HG03108 (cell line): ENCODE measurements around the gene HPS6.
A peak's percentile ranks its signal among the peaks of the same experiment; 100 is the strongest.
"Not testable (repeated sequence)": the region's sequence is repeated elsewhere in the genome, so short reads cannot be mapped to it uniquely, and the experiment has no call there.

Experiments used
- ATAC-seq: cut with Tn5 transposase; IDR thresholded peaks from one replicate; pipeline ENCODE4 v1.9.1; 2021; ENCODE audit warnings: moderate library complexity; ENCODE audit not compliant: unreplicated experiment

The HPS6 gene

DNA sequence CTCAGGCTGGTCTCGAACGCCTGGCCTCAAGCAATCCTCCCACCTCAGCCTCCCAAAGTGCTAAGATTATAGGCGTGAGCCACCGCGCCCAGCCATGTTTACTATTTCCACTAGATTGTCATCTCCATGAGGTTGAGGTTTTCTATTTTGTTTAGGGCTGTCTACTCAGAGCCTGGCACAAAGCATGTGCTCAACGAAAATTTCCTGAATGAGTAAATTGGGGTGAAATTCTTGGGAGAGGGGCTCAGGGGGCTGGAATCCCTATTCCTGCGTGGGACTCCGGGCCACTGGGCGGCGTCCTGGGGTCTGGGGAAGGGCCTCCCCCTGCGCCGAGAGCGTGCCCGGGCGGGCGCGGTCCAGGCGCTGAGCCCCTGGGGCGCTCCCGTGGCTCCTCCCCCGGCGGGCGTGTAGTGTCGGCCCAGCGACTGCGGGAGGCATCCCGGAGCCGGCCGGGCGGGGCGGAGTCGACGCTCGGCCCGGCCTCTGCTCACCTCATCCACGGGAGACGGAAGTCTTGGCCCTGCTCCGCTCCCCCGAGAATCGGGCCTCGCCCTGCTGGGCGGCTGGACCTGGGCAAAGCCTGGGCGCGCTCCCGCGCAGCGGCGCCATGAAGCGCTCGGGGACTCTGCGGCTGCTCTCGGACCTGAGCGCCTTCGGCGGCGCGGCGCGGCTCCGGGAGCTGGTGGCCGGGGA is at the start of gene HPS6:
HPS6 (plus strand) TSS at position 482 of the 693 bp plus-strand sequence; CDS start at position 608, 126 bp downstream.
- peak; percentile 93 for ATAC-seq

DNA sequence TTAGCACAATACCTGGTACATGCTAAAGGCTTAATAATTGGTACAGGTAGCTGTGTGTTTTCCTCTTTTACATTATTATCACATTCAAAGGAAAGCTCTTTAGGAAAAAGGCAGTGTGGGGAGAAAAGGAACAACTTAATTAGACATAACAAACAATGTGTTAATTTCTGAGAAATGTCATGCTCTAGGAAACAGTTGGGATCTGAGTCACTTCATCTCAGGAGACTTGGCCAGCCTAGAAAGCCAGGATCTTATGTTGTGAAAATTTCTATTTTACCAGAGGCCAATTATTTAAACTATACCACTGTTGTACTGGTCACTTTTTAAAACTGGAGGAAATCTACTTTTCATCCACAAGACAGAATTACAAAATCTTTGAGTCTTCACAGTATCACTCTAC is 48.7 kb upstream of the HPS6 start:
- ATAC-seq = no peak

DNA sequence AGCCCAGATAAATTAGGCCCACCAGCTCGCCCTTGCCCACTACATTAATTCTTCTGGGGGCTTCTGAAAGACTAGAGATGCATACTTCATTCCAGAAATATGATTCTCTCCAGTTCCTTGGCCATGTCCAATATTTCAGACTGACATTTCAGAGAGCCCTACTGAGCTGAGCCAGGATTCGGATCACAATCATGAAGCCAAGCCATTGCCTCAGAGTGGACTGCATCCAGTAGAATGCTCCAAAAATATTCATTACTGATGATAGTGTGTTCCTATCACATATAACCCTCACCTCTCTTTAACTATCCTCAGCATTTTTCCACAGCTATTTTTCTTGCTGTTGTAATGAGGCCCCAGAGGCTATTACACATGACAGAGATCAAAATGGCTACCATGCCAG is 47.9 kb upstream of the HPS6 start:
- ATAC-seq = no peak

DNA sequence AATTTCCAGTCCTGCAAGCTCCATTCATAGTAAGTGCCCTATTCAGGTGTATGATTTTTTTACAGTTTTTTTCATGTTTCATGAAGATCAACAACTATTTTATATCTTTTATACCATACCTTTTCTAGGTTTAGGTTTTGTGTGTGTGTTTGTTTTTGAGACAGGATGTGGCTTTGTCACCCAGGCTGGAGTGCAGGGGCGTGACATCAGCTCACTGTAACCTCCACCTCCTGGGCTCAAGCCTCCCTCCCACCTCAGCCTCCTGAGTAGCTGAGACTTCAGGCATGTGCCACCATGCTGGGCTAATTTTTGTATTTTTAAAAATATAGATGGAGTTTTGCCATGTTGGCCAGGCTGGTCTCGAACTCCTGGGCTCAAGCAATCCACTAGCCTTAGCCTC is 44.2 kb upstream of the HPS6 start:
- ATAC-seq = no peak

DNA sequence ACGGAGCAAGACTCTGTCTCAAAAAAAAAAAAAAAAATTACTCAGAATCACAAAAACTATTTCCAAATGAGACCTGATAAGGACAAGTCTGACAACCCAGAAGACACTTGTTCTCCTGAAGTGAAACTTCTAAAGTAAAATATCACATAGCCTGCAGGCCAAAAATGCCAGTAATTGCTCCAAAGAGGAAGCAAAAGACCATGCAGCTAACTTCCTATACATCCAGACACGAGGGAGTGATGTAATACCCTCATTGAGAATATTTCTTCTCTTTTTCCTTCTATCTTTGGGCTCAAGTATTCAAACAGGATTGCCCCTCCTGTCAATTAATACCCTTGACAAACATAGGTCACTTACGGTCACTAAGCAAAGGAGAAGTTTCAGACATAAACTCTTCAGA is 40.4 kb upstream of the HPS6 start:
- ATAC-seq = no peak

DNA sequence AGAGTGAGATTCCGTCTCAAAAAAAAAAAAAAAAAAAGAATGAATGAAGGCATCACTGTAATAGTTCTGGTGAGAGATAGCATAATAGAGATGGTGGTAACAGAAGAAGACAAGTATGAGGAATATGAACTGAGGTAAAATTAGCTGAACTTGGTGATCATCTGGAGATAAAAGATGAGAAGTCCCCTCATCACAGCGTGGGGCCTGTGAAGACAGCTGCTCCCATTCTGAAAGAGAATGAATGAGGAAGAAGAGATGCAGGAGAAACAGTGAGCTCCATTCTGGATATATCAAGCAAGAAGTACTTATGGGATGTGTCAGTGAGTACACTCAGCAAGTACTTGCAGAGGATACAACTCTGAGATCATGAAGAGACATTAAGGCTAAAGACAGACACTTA is 37.9 kb upstream of the HPS6 start:
- ATAC-seq = no peak

DNA sequence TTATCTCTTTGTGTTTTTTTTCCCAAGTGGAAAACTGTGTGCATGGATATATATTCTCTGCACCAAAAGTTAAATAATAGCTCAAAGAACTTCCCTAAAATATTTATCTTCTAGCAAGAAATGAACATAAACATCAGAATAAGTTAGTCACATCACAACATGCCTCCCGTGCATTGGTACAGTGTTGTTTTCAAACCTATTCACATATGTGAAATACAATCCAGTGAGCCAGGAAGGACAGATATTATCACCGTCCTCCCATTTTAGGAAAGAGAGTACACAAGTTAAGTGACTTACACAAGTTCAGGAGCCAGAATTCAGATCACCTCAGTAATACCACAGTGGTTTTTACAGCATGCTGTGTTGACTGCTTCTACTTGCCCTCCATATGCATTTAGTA is 31.4 kb upstream of the HPS6 start:
- no peak for ATAC-seq

DNA sequence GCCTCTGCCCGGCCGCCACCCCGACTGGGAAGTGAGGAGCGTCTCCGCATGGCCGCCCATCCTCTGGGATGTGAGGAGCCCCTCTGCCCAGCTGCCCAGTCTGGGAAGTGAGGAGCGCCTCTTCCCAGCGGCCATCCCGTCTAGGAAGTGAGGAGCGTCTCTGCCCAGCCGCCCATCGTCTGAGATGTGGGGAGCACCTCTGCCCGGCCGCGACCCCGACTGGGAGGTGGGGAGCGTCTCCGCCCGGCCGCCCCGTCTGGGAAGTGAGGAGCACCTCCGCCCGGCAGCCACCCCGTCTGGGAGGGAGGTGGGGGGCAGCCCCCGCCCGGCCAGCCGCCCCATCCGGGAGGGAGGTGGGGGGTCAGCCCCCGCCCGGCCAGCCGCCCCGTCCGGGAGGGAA is 29.3 kb upstream of the HPS6 start:
- not testable (repeated sequence) for ATAC-seq

DNA sequence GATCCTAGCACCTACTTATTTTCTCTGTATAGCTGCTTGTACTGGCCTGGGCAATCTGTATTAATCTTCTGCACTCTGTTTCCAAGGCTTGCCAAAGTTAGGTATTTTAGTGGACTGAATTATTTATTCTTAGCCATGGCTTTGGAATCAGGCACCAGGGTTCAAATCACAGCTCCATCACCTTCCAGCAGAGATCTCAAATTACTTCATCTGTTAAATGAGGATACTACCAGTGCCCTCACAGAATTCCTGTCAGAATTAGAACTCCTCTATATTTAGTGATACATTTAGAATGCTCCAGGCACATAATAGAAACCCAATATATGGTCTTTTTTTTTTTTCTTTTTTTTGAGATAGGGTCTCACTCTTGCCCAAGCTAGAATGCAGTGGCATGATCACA is 26.7 kb upstream of the HPS6 start:
- ATAC-seq = no peak

DNA sequence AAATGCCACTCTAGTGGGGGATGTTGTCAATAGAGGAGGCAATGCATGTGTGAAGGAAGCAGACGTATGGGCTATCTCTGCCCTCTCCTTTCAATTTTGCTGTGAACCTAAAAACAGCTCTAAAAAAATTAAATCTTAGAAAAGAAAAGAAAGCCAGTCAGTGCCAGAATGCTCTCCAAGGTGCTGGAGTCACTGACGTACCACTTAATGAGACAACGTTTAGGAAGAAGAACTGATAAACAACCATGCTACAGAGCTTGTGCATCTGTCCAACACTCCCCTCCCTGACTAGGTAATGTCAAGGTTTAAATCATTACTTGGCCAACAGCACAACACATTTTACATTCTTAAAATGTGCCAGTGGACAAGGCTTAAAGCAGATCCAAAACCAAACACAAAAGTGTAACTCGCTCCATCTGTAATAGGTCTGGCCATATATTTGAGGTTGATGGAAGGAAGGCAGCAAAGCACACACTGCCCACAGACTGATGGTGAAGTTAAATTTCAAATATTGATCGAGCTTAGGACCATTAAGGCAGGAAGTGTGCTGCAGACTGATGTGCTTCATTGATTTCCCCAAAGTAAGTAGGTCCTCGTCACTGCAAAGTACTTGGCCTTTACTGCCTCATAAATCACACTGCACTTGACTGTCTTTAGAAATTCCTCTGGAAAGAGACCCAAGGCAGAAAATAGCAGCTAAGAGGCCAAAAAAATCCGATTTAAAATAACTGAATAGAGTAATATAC is 24.7 kb upstream of the HPS6 start:
- no peak for ATAC-seq

DNA sequence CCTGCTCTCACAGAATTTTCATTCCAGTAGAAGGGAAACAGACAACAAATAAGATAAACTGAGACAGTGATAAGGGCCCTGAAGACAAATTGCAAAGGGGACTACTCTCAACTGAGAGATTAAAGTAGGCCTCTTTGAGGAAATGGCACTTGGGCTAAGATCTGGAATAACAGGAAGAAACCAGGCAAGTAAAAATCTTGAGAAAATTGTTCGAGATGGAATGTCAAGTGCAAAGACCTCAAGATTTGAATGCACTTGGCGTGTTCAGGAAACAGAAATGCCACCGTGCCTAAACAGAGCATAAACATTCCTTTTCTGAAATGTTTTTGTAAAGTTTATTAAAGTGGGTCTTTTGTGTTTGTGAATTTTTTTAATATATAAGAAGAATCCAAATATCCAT is 19.9 kb upstream of the HPS6 start:
- ATAC-seq = no peak

DNA sequence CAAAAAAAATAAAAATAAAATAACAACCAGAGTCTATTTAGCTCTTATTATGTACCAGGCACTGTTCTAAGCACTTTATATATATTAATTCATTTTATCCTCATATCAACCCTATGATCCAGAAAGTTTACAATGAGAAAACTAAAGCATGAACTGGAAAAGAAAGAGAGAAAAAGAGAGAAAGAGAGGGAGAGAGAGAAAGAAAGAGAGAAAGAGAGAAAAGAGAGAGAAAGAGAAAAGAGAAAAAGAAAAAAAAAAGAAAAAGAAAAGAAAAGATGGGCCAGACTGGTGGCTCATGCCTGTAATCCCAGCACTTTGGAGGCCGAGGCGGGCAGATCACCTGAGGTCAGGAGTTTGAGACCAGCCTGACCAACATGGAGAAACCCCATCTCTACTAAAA is 19.1 kb upstream of the HPS6 start:
- no peak for ATAC-seq

DNA sequence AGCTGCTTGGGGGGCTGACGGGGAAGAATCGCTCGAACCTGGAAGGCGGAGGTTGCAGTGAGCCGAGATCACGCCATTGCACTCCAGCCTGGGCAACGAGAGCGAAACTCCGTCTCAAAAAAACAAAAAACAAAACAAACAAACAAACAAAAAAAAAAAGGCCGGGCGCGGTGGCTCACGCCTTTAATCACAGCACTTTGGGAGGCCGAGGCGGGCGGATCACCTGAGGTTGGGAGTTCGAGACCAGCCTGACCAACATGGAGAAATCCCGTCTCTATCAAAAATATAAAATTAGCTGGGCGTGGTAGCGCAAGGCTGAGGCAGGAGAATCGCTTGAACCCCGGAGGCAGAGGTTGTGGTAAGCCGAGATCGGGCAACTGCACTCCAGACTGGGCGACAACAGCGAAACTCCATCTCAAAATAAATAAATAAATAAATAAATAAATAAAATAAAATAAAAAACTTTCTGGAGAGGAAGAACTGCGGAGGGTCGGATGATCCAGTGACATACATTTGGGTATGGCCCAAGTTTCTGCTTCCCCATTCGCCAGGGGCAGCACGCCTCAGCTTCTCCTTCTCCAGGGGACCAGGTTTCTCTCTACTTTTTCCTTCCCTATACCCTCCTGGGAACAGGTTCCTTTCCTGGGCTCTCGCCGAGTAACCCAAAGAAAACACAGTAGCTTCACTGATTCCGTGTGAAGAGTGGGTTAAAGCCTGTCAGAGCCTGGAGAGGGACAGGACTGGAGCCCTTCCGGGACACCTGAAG is 10.1 kb upstream of the HPS6 start:
- ATAC-seq = not testable (repeated sequence)

DNA sequence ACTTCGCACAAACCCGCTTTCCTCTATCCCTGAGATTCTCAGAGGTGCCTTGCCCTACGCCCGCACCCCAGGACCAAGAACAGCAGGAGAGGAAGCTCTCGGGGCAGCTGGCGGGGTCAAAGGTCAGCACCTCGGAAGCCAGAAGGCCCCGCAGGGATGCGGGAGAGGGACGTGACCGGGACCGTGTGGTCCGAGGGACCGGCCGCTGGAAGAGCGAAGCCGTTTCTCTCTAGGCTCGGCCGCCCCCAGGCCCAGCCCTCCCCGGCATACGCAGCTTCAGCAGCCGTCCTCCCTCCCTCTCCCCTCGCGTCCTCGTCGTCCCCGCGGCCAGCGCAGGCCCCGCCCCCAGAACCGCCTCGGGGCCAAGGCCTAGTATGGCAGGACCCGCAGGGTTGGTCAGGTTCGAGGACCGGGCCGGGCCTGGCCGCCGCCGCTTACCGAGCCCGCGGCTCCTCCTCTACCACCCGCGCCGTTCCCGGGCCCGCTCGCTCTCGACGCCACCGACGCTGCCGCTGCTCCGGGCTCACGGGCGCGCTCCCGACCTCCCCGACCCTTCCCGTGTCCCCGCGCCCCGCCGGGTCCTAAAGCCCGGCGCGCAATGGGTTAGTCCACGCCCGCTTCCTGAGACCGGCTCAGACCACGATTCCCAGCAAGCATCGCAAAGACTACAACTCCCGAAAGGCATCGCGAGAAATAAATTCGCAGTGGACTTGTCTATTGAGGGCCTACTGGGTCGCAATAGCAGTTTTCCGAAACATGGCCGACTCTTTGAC is 9.3 kb upstream of the HPS6 start, which contains the start of gene ARMH3:
ARMH3 (minus strand) TSS at position 527 of the 773 bp plus-strand sequence. CDS start 16,059 bp downstream, outside the sequence.
- peak; percentile 93 for ATAC-seq

DNA sequence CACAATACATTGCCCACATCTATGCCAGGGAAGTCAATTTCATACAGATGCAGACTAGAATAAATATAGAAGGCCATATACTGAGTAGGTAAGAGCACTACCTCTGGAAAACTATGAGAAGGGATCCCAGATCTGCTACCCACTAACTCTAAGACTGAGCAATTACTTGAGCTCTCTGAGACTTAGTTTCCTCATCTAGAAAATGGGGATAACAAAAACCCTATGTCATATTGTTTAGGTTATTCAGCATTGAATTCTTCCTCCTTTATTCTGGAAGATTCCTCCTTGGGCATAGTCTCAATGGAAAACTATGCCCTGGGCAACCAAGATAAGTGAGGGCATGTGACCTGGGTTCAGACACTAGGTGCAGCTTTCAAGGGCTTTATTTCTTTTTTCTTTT is 5.2 kb upstream of the HPS6 start:
- ATAC-seq = no peak

DNA sequence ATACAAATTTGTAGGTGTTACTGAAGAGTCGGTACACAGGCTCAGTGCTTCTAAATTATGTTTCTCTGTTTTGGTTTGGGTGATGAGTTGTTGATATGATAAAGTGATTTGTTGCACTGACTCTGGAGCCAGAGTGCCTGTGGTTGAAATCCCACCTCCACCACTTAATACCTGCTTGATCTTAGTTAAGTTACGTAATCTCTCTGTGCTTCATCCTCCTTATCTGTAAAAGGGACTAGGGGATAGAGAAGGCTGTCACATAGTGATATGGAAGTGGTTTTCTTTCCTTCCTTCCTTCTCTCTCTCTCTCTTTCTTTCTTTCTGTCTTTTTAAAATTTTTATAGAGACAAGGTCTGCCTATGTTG is 664 bp upstream of the HPS6 start:
- no peak for ATAC-seq

DNA sequence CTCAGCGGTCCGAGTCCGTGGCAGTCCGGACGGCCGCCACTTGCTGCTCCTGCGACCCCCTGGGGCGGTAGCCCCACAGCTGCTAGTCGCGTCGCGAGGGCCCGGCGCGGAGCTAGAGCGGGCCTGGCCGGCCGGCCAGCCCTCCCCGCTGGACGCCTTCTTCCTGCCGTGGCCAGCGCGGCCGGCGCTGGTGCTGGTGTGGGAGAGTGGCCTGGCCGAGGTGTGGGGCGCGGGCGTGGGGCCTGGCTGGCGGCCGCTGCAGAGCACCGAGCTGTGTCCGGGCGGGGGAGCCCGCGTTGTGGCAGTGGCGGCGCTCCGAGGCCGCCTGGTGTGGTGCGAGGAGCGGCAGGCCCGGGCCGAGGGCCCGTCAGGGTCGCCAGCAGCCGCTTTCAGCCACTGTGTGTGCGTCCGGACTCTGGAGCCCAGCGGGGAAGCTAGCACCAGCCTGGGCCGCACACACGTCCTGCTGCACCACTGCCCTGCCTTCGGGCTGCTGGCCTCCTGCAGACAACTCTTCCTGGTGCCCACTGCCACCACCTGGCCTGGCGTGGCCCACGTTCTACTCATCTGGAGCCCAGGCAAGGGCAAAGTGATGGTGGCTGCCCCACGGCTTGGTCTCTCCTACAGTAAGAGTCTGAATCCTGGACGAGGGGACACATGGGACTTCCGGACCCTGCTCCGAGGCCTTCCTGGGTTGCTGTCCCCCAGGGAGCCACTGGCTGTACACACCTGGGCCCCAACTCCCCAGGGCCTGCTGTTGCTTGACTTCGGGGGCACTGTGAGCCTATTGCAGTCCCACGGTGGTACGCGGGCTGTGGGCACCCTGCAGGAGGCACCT is 631 bp downstream of the HPS6 start:
- ATAC-seq = peak; percentile 18

DNA sequence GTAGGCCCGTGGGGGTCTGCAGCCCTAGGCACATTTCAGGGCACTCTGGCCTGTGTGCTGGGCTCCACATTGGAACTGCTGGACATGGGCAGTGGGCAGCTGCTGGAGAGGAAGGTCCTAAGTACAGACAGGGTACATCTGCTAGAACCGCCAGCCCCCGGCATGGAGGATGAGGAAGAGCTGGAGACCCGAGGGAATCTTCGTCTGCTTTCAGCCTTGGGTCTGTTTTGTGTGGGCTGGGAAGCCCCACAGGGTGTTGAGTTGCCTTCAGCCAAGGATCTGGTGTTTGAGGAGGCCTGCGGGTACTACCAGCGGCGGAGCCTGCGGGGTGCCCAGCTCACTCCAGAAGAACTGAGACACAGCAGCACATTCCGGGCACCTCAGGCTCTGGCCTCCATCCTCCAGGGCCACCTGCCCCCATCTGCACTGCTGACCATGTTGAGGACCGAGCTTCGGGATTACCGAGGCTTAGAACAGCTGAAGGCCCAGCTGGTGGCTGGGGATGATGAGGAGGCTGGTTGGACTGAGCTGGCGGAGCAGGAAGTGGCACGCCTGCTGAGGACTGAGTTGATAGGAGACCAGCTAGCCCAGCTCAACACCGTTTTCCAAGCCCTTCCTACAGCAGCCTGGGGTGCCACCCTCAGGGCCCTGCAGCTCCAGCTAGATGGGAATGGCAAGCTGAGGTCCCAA is 1.4 kb downstream of the HPS6 start:
- no peak for ATAC-seq

DNA sequence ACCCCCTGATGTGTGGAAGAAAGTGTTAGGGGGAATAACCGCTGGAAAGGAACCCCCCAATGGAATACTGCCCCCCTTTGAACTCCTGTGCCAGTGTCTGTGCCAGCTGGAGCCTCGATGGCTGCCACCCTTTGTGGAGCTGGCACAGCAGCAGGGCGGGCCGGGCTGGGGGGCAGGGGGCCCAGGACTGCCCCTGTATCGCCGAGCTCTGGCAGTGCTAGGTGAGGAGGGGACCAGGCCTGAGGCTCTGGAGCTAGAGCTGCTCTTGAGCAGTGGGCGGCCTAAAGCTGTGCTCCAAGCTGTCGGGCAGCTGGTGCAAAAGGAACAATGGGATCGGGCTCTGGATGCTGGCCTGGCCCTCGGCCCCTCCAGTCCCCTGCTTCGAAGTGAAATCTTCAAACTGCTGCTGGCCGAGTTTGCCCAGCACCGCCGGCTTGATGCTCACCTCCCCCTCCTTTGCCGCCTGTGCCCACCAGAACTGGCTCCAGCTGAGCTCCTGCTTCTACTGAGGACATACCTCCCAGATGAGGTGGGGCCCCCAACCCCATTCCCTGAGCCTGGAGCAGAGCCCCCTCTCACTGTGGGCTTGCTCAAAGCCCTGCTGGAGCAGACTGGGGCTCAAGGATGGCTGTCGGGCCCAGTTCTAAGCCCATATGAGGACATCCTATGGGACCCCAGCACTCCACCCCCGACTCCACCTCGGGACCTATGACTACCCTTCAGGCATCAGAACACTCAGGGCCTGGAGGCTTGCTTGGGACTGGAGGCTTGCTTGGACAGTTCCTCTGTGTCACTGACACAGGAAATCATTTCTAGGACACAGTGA is 2.2 kb downstream of the HPS6 start:
- ATAC-seq = no peak
